SK-N-SH (cell line): ENCODE results near the gene RAI1. TPM values are rescaled to one million over a fixed set of nuclear protein-coding genes. Genes with fewer than 3 reads are reported as not detected.
A peak's percentile ranks its signal among the peaks of the same experiment; 100 is the strongest.

Experiments
- CTCF ChIA-PET: fragments of 300-600, 350-600 bp; formaldehyde crosslinking; extraction: SDS; loops from one replicate; lab custom pipeline; 2021; lab: Yijun Ruan, JAX
- POLR2A ChIA-PET: fragments of 350-600 bp; sonication (Branson Sonifier 250); formaldehyde crosslinking; extraction: SDS; loops from one replicate; lab custom pipeline; 2020; ENCODE audit warnings: antibody characterized with exemption, inconsistent platforms; lab: Yijun Ruan, JAX
- DNase-seq: peaks from one replicate; pipeline ENCODE4 v3.0.0; 2012
- H2AFZ ChIP-seq: fragments of 200-600 bp; sonication (generic); 2 replicates; pipeline ENCODE4 v1.8.1; 2016; ENCODE audit warnings: antibody characterized with exemption, mild to moderate bottlenecking, low read depth
- H3F3A ChIP-seq: fragments of 200-600 bp; sonication (generic); replicated peaks from 2 replicates; pipeline ENCODE3; 2016; ENCODE audit warnings: antibody characterized with exemption, mild to moderate bottlenecking; ENCODE audit not compliant: insufficient read depth
- H3K27ac ChIP-seq, 2 experiments: fragments of 200-500 bp in 1 of 2; fragments of 200-600 bp in 1 of 2; sonication (Bioruptor generic) in 1 of 2; sonication (generic), shearing (Covaris generic) in 1 of 2; 2 replicates each; pipeline versions ENCODE4 v1.5.1 to v1.6.1; 2014 to 2016; ENCODE audit warnings: low read depth in 2 of 2, inconsistent platforms in 1 of 2, low read length in 1 of 2, mild to moderate bottlenecking in 1 of 2, mixed read lengths in 1 of 2
- H3K27me3 ChIP-seq: fragments of 200-600 bp; sonication (generic), shearing (Covaris generic); 2 replicates; pipeline ENCODE4 v1.6.1; 2016; ENCODE audit warnings: mixed run types; ENCODE audit not compliant: insufficient read depth
- H3K36me3 ChIP-seq, 2 experiments: fragments of 200-500 bp in 1 of 2; fragments of 200-600 bp in 1 of 2; sonication (Bioruptor generic) in 1 of 2; sonication (generic) in 1 of 2; replicated peaks in 1 of 2; 2 replicates each; pipeline versions ENCODE3 to v1.5.1; 2014 to 2016; ENCODE audit warnings: low read length in 1 of 2, mild to moderate bottlenecking in 1 of 2; ENCODE audit not compliant: insufficient read depth in 2 of 2, control insufficient read depth in 1 of 2
- H3K4me1 ChIP-seq, 2 experiments: fragments of 200-500 bp in 1 of 2; fragments of 200-600 bp in 1 of 2; sonication (Bioruptor generic) in 1 of 2; sonication (generic), shearing (Covaris generic) in 1 of 2; 2 replicates each; pipeline versions ENCODE4 v1.5.1 to v1.6.1; 2014 to 2016; ENCODE audit warnings: low read depth in 1 of 2, low read length in 1 of 2, mixed run types in 1 of 2; ENCODE audit not compliant: insufficient read depth in 2 of 2, control insufficient read depth in 1 of 2
- H3K4me2 ChIP-seq: fragments of 200-600 bp; sonication (generic), shearing (Covaris generic); 2 replicates; pipeline ENCODE4 v1.6.1; 2017; ENCODE audit warnings: mixed run types
- H3K4me3 ChIP-seq, 2 experiments: fragments of 200-500 bp in 1 of 2; fragments of 200-600 bp in 1 of 2; sonication (Bioruptor generic) in 1 of 2; sonication (generic), shearing (Covaris generic) in 1 of 2; 2 replicates each; pipeline versions ENCODE4 v1.5.1 to v1.8.1; 2014 to 2016; ENCODE audit warnings: low read depth in 2 of 2, inconsistent platforms in 1 of 2, low read length in 1 of 2, mild to moderate bottlenecking in 1 of 2, mixed read lengths in 1 of 2, moderate library complexity in 1 of 2
- H3K79me2 ChIP-seq: fragments of 200-600 bp; sonication (generic); 2 replicates; pipeline ENCODE4 v1.8.1; 2017; ENCODE audit warnings: mild to moderate bottlenecking; ENCODE audit not compliant: insufficient read depth
- H3K9ac ChIP-seq: fragments of 200-600 bp; sonication (generic); 2 replicates; pipeline ENCODE4 v1.6.1; 2017; ENCODE audit warnings: mixed run types
- H3K9me2 ChIP-seq: fragments of 200-600 bp; sonication (generic); 2 replicates; pipeline ENCODE4 v1.6.1; 2017; ENCODE audit warnings: mixed run types
- H3K9me3 ChIP-seq: fragments of 200-600 bp; sonication (generic); 2 replicates; pipeline ENCODE4 v1.6.1; 2017; ENCODE audit warnings: mixed run types, mild to moderate bottlenecking, moderate library complexity
- H4K20me1 ChIP-seq: fragments of 200-600 bp; sonication (generic); 2 replicates; pipeline ENCODE4 v1.6.1; 2017; ENCODE audit warnings: mild to moderate bottlenecking, mixed run types; ENCODE audit not compliant: insufficient read depth
- ELF1 ChIP-seq: IDR thresholded peaks from 2 replicates; pipeline ENCODE4 v1.4.0; 2012
- FOSL2 ChIP-seq: IDR thresholded peaks from 2 replicates; pipeline ENCODE4 v1.4.0; 2012; ENCODE audit warnings: low read depth, mild to moderate bottlenecking, moderate library complexity, borderline replicate concordance
- FOXM1 ChIP-seq: IDR thresholded peaks from 2 replicates; pipeline ENCODE4 v1.4.0; 2012; ENCODE audit warnings: low read depth, mild to moderate bottlenecking
- MAX ChIP-seq: IDR thresholded peaks from 2 replicates; pipeline ENCODE4 v1.4.0; 2012; ENCODE audit warnings: low read depth
- MEF2A ChIP-seq: IDR thresholded peaks from 2 replicates; pipeline ENCODE4 v1.4.0; 2012; ENCODE audit warnings: low read depth, borderline replicate concordance
- NFIC ChIP-seq: IDR thresholded peaks from 2 replicates; pipeline ENCODE4 v1.4.0; 2012; ENCODE audit warnings: borderline replicate concordance
- NRF1 ChIP-seq: IDR thresholded peaks from 2 replicates; pipeline ENCODE4 v1.6.1; 2012; ENCODE audit warnings: low read depth, mild to moderate bottlenecking, low read length
- PBX3 ChIP-seq: IDR thresholded peaks from 2 replicates; pipeline ENCODE4; 2012
- RAD21 ChIP-seq: IDR thresholded peaks from 2 replicates; pipeline ENCODE4 v1.6.1; 2012; ENCODE audit warnings: mild to moderate bottlenecking, low read length
- REST ChIP-seq: IDR thresholded peaks from 2 replicates; pipeline ENCODE4 v1.6.1; 2012; ENCODE audit warnings: mild to moderate bottlenecking, low read depth, low read length, moderate library complexity
- RXRA ChIP-seq: IDR thresholded peaks from 2 replicates; pipeline ENCODE4 v1.4.0; 2012; ENCODE audit warnings: low read depth, mild to moderate bottlenecking, borderline replicate concordance
- SIN3A ChIP-seq: IDR thresholded peaks from 2 replicates; pipeline ENCODE4 v1.6.1; 2012; ENCODE audit warnings: low read depth, mild to moderate bottlenecking, low read length, moderate library complexity, borderline replicate concordance
- USF2 ChIP-seq: fragments of 150-350 bp; IDR thresholded peaks from 2 replicates; pipeline ENCODE4 v1.6.1; 2017; ENCODE audit warnings: antibody characterized with exemption, low read length, low read depth, borderline replicate concordance
- YY1 ChIP-seq: IDR thresholded peaks from 2 replicates; pipeline ENCODE4 v1.4.0; 2012; ENCODE audit warnings: low read depth, mild to moderate bottlenecking
- WGBS: methylation state at CpG from one replicate; pipeline ENCODE4 v1.1.6; 2017; ENCODE audit warnings: low lambda C conversion rate; 5-methylcytosine and 5-hydroxymethylcytosine counted together
- polyA plus RNA-seq, 3 experiments: library from polyadenylated mRNA; depleted of rRNA; stranded (reverse); fragments of >200 nt; gene quantifications; 2 replicates each; pipeline ENCODE4 v1.2.3, GENCODE V29; 2012

RAI1 gene
- polyA plus RNA-seq, 1 of the 3 experiments (the other 2 are of a cell fraction): 4.7 TPM

GRCh38 chr17:17781591-17782496, 100.6 kb downstream of the RAI1 start:
- H4K20me1 ChIP-seq: peaks cover 90% of the 10 kb centered on the region

GRCh38 chr17:17782523-17783115, 101.4 kb downstream of the RAI1 start:
- Histone ChIP-seq H3K4me2 (peak overlapping the region; percentile 87), H3K9me3 (no peaks in the 10 kb centered on the region), H2AFZ (no peak overlapping the region), H3K27me3 (no peaks in the 10 kb centered on the region), H3K36me3 (no peaks in the 10 kb centered on the region), H3K9me2 (no peaks in the 10 kb centered on the region), H3K27ac (peak overlapping the region in 1 of 2 experiments; percentile 95; a peak in 2 of 4 replicates), H3K4me3 (peak overlapping the region; percentile 52 to 56; a peak in 3 of 4 replicates), H3K4me1 (peaks cover 22 to 77% of the 10 kb centered on the region in 2 experiments), H3K79me2 (peaks cover 38% of the 10 kb centered on the region), H3K9ac (no peak overlapping the region), H4K20me1 (peaks cover 89% of the 10 kb centered on the region), H3F3A (peaks cover 9% of the 10 kb centered on the region)
- WGBS: 24% methylated on average over 11 of the region's 57 CpGs
- CTCF ChIA-PET: interaction anchor here (0.9 to 2.5 kb wide), 4 partner anchors 35 to 99 kb away, joined by 3 to 6 read pairs (median 3); no protein-coding TSS in a partner anchor
- POLR2A ChIA-PET: interaction anchor here (0.6 to 2.2 kb wide), 5 partner anchors 10 to 88 kb away, joined by 3 to 6 read pairs (median 3); partner anchors contain the start of gene SREBF1
- peak; percentile 75 for DNase-seq
- TF ChIP-seq NRF1 (no peak), USF2 (no peak), REST (no peak), RAD21 (no peak), NFIC (no peak), RXRA (no peak), YY1 (no peak), FOXM1 (no peak), SIN3A (no peak), FOSL2 (no peak)

More at GRCh38 chr17:17781591-17782496, 100.6 kb downstream of the RAI1 start:
- Histone ChIP-seq H3K27me3 (no peaks in the 10 kb centered on the region), H3K27ac (peak overlapping the region in 1 of 2 experiments; percentile 95; a peak in 2 of 4 replicates), H3K79me2 (peaks cover 34% of the 10 kb centered on the region), H3K4me3 (peak overlapping the region; percentile 52 to 56; a peak in 3 of 4 replicates), H3K4me2 (peak overlapping the region; percentile 87), H3K4me1 (peaks cover 17 to 76% of the 10 kb centered on the region in 2 experiments), H3K9me3 (no peaks in the 10 kb centered on the region), H2AFZ (no peak overlapping the region), H3K9me2 (no peaks in the 10 kb centered on the region), H3K36me3 (no peaks in the 10 kb centered on the region), H3K9ac (no peak overlapping the region), H3F3A (peaks cover 9% of the 10 kb centered on the region)
- WGBS: 8% methylated on average over 37 of the region's 88 CpGs
- POLR2A ChIA-PET: interaction anchor here (0.9 to 2.2 kb wide), 5 partner anchors 9 to 54 kb away, joined by 3 to 6 read pairs (median 4); partner anchors contain the start of gene SREBF1
- CTCF ChIA-PET: interaction anchor here (0.9 to 2.5 kb wide), 10 partner anchors 9 to 103 kb away, joined by 3 to 6 read pairs (median 4); no protein-coding TSS in a partner anchor
- TF ChIP-seq PBX3: no peak
- TF ChIP-seq MAX: no peak
- TF ChIP-seq FOSL2: no peak
- TF ChIP-seq ELF1: no peak
- no peak for TF ChIP-seq RXRA
- peak; percentile 71; the same call in 1 of the 2 replicates for TF ChIP-seq MEF2A
- DNase-seq: peak; percentile 81
